CD14-positive monocyte (primary cell): ENCODE data around the gene MACROD1. TPM values are rescaled to one million over a fixed set of nuclear protein-coding genes. Genes with fewer than 3 reads are reported as not detected.

Source experiments
- DNase-seq, 3 donors: peaks; one replicate each; pipeline ENCODE4 v3.0.0-alpha.2; 2011 to 2022
- H2AFZ ChIP-seq: 2 replicates; pipeline ENCODE4 v1.6.0; 2012; ENCODE audit warnings: mild to moderate bottlenecking, low read depth, low read length, inconsistent platforms; ENCODE audit not compliant: insufficient read depth, poor library complexity, severe bottlenecking
- H3K27ac ChIP-seq, 2 donors: 1 replicate in 1 of 2; 2 replicates in 1 of 2; pipeline ENCODE4 v1.5.1; 2012 to 2013; ENCODE audit warnings: low read length in 2 of 2, control low read depth in 1 of 2, inconsistent platforms in 1 of 2, low read depth in 1 of 2, mild to moderate bottlenecking in 1 of 2
- H3K27me3 ChIP-seq, 2 donors: one replicate each; pipeline versions ENCODE4 v1.6.0 to v1.6.1; 2011 to 2013; ENCODE audit warnings: low read length in 2 of 2; ENCODE audit not compliant: control insufficient read depth in 2 of 2, insufficient read depth in 2 of 2
- H3K36me3 ChIP-seq, 2 donors: replicated peaks in 1 of 2; 1 replicate in 1 of 2; 2 replicates in 1 of 2; pipeline versions ENCODE4 v1.5.1 to v1.6.1; 2012 to 2013; ENCODE audit warnings: low read length in 2 of 2, control low read depth in 1 of 2, inconsistent platforms in 1 of 2, mild to moderate bottlenecking in 1 of 2; ENCODE audit not compliant: insufficient read depth in 2 of 2, control insufficient read depth in 1 of 2
- H3K4me1 ChIP-seq, 2 donors: 1 replicate in 1 of 2; 2 replicates in 1 of 2; pipeline versions ENCODE4 v1.5.1 to v1.6.1; 2012 to 2013; ENCODE audit warnings: low read length in 2 of 2, control low read depth in 1 of 2, inconsistent platforms in 1 of 2, mild to moderate bottlenecking in 1 of 2, moderate library complexity in 1 of 2; ENCODE audit not compliant: insufficient read depth in 2 of 2, control insufficient read depth in 1 of 2
- H3K4me2 ChIP-seq: replicated peaks from 2 replicates; pipeline ENCODE3; 2012; ENCODE audit warnings: low read length, moderate library complexity, mild to moderate bottlenecking; ENCODE audit not compliant: poor library complexity, severe bottlenecking; ENCODE audit errors: extremely low read depth
- H3K4me3 ChIP-seq, 3 experiments: fragments of 200-600 bp in 1 of 3; sonication (generic) in 1 of 3; replicated peaks in 1 of 3; 1 replicate in 2 of 3; 2 replicates in 1 of 3; pipeline ENCODE4 v1.5.1; 2011 to 2013; ENCODE audit warnings: low read length in 3 of 3, mild to moderate bottlenecking in 3 of 3, control low read depth in 2 of 3, low read depth in 2 of 3, inconsistent platforms in 1 of 3, moderate library complexity in 1 of 3
- H3K79me2 ChIP-seq: 2 replicates; pipeline ENCODE4 v1.6.0; 2012; ENCODE audit warnings: mild to moderate bottlenecking, control low read depth, inconsistent platforms, low read length, moderate library complexity; ENCODE audit not compliant: insufficient read depth
- H3K9ac ChIP-seq: 2 replicates; pipeline ENCODE4 v1.6.0; 2017; ENCODE audit warnings: low read length, mild to moderate bottlenecking; ENCODE audit not compliant: insufficient read depth, poor library complexity, severe bottlenecking
- H3K9me3 ChIP-seq, 2 donors: replicated peaks in 1 of 2; 1 replicate in 1 of 2; 2 replicates in 1 of 2; pipeline versions ENCODE4 v1.5.1 to v1.6.1; 2012 to 2013; ENCODE audit warnings: low read length in 2 of 2, control low read depth in 1 of 2; ENCODE audit not compliant: control insufficient read depth in 1 of 2, insufficient read depth in 1 of 2
- H4K20me1 ChIP-seq: 2 replicates; pipeline ENCODE4 v1.6.0; 2012; ENCODE audit warnings: mild to moderate bottlenecking, low read length, control low read depth, moderate library complexity; ENCODE audit not compliant: insufficient read depth
- H3K27ac Mint-ChIP-seq, 7 donors: one replicate each; pipeline ENCODE4 v1.8.0; 2020; ENCODE audit warnings: mild to moderate bottlenecking in 7 of 7, mixed read lengths in 7 of 7, moderate library complexity in 6 of 7, inconsistent platforms in 2 of 7
- H3K27me3 Mint-ChIP-seq, 3 donors: one replicate each; pipeline ENCODE4 v1.8.0; 2021 to 2022; ENCODE audit warnings: low read depth in 3 of 3, mild to moderate bottlenecking in 3 of 3, mixed read lengths in 3 of 3, moderate library complexity in 3 of 3, inconsistent platforms in 1 of 3
- H3K36me3 Mint-ChIP-seq, 2 donors: one replicate each; pipeline ENCODE4 v1.8.0; 2020; ENCODE audit warnings: mixed read lengths in 2 of 2, inconsistent platforms in 1 of 2, mild to moderate bottlenecking in 1 of 2
- H3K4me1 Mint-ChIP-seq: one replicate; pipeline ENCODE4 v1.8.0; 2020; ENCODE audit warnings: mild to moderate bottlenecking, mixed read lengths
- H3K4me3 Mint-ChIP-seq, 2 donors: one replicate each; pipeline ENCODE4 v1.8.0; 2020; ENCODE audit warnings: mild to moderate bottlenecking in 2 of 2, mixed read lengths in 2 of 2, moderate library complexity in 1 of 2
- H3K9me3 Mint-ChIP-seq, 7 donors: one replicate each; pipeline ENCODE4 v1.8.0; 2020 to 2022; ENCODE audit warnings: mixed read lengths in 7 of 7, mild to moderate bottlenecking in 6 of 7, moderate library complexity in 6 of 7, inconsistent platforms in 2 of 7
- CTCF ChIP-seq: fragments of 200-600 bp; IDR thresholded peaks from one replicate; pipeline ENCODE4 v1.8.0; 2022; ENCODE audit warnings: antibody characterized with exemption, mild to moderate bottlenecking
- WGBS: methylation state at CpG from one replicate; pipeline ENCODE4 v1.1.5; 2013; ENCODE audit warnings: missing lambda C conversion rate; ENCODE audit not compliant: insufficient coverage; 5-methylcytosine and 5-hydroxymethylcytosine counted together
- intact Hi-C, 2 donors: fragments of 100-400 bp; cut with micrococcal nuclease; formaldehyde crosslinking; loops; one replicate each; pipeline versions ENCODE4 v1.15.0 to v1.15.1; 2023
- polyA plus RNA-seq, 3 donors: library from polyadenylated mRNA; depleted of rRNA in 1 of 3; unstranded in 2 of 3; stranded (reverse) in 1 of 3; fragments of 300-500 nt in 2 of 3; fragments of >200 nt in 1 of 3; fragmentation: Illumina TruSeq in 2 of 3; gene quantifications; 1 replicate in 2 of 3; 2 replicates in 1 of 3; pipeline ENCODE4 v1.2.3, GENCODE V29; 2012 to 2021

Gene MACROD1
- polyA plus RNA-seq, 3 donors = 1.5 to 2.4 (median 2.2) TPM

GRCh38 chr11:64146036-64146955 is 19.6 kb downstream of the MACROD1 start:
- H3K79me2 ChIP-seq = no peaks in the 10 kb centered on the region
- no peak overlapping the region for H3K4me3 ChIP-seq
- no peaks in the 10 kb centered on the region for H3K9me3 ChIP-seq
- H3K27ac ChIP-seq = no peak overlapping the region
- peak overlapping the region in 1 of 7 donors; percentile 49 for H3K27ac Mint-ChIP-seq
- intact Hi-C loops = loop anchor here (5.0 to 10.0 kb wide), 2 partner anchors 379 to 381 kb away; partner anchors contain the start of gene ZFTA (in 2 of the 2)
- H3K36me3 ChIP-seq = no peaks in the 10 kb centered on the region
- H4K20me1 ChIP-seq = no peaks in the 10 kb centered on the region
- H3K9me3 Mint-ChIP-seq = no peaks in the 10 kb centered on the region
- no peak overlapping the region for H2AFZ ChIP-seq
- no peak overlapping the region for H3K4me2 ChIP-seq
- H3K4me1 Mint-ChIP-seq = peaks cover 8% of the 10 kb centered on the region
- 62% methylated on average over 16 of the region's 22 CpGs for WGBS
- H3K9ac ChIP-seq = no peak overlapping the region
- H3K4me3 Mint-ChIP-seq = no peak overlapping the region
- no peaks in the 10 kb centered on the region for H3K27me3 ChIP-seq
- H3K36me3 Mint-ChIP-seq = no peaks in the 10 kb centered on the region
- peak; percentile 32 to 59 (median 55) for DNase-seq
- peaks cover 2 to 3% (median 2%) of the 10 kb centered on the region in 3 donors for H3K27me3 Mint-ChIP-seq
- peaks cover 0 to 5% of the 10 kb centered on the region in 2 donors for H3K4me1 ChIP-seq
- peak; percentile 80 for TF ChIP-seq CTCF

- Histone ChIP-seq H3K27me3 (no peaks in the 10 kb centered on the region), H2AFZ (no peak overlapping the region), H3K9ac (no peak overlapping the region), H3K4me1 (peaks cover 0 to 5% of the 10 kb centered on the region in 2 donors), H3K27ac (no peak overlapping the region), H3K4me2 (no peak overlapping the region), H3K9me3 (no peaks in the 10 kb centered on the region), H3K4me3 (no peak overlapping the region), H3K79me2 (no peaks in the 10 kb centered on the region), H3K36me3 (no peaks in the 10 kb centered on the region), H4K20me1 (no peaks in the 10 kb centered on the region)
- DNase-seq = no peak
- H3K4me3 Mint-ChIP-seq = no peak overlapping the region
- TF ChIP-seq CTCF = no peak
- peaks cover 2 to 3% (median 2%) of the 10 kb centered on the region in 3 donors for H3K27me3 Mint-ChIP-seq
- WGBS = 95% methylated on average over 36 of the region's 41 CpGs
- no peak overlapping the region for H3K27ac Mint-ChIP-seq
- no peaks in the 10 kb centered on the region for H3K9me3 Mint-ChIP-seq
- H3K36me3 Mint-ChIP-seq = no peaks in the 10 kb centered on the region
- peaks cover 8% of the 10 kb centered on the region for H3K4me1 Mint-ChIP-seq
- intact Hi-C loops = loop anchor here (5.0 to 10.0 kb wide), 2 partner anchors 378 to 380 kb away; partner anchors contain the start of gene ZFTA (in 2 of the 2)
Observed at GRCh38 chr11:64144587-64145472, 21.1 kb downstream of the MACROD1 start.
